CD4-positive, alpha-beta memory T cell (primary cell): ENCODE data around the gene MMP23B. TPM values are rescaled to one million over a fixed set of nuclear protein-coding genes. Genes with fewer than 3 reads are reported as not detected.

Source experiments
- CTCF ChIA-PET: fragments of 350-600 bp; sonication (Branson Sonifier 250); formaldehyde crosslinking; loops from one replicate; lab custom pipeline; 2021; ENCODE audit warnings: inconsistent platforms; ENCODE audit not compliant: partially characterized antibody; lab: Charles Lee
- POLR2A ChIA-PET: fragments of 350-600 bp; sonication (Branson Sonifier 250); formaldehyde crosslinking; loops from one replicate; lab custom pipeline; 2021; ENCODE audit not compliant: partially characterized antibody; lab: Charles Lee
- DNase-seq, 5 donors: peaks; one replicate each; pipeline versions ENCODE4 v3.0.0 to v3.0.0-alpha.2; 2020 to 2022; ENCODE audit warnings: mixed read lengths in 1 of 5
- H3K27ac ChIP-seq: one replicate; pipeline ENCODE4 v1.7.0; 2013; ENCODE audit warnings: low read depth, low read length
- H3K27me3 ChIP-seq: 2 replicates; pipeline ENCODE4 v1.7.0; 2013; ENCODE audit warnings: mild to moderate bottlenecking, low read length, moderate library complexity; ENCODE audit not compliant: insufficient read depth
- H3K36me3 ChIP-seq: 2 replicates; pipeline ENCODE4 v1.7.0; 2013; ENCODE audit warnings: mild to moderate bottlenecking, low read length, moderate library complexity; ENCODE audit not compliant: insufficient read depth
- H3K4me1 ChIP-seq: 2 replicates; pipeline ENCODE4 v1.7.0; 2013; ENCODE audit warnings: mild to moderate bottlenecking, low read length, moderate library complexity; ENCODE audit not compliant: insufficient read depth
- H3K4me3 ChIP-seq, 2 donors: one replicate each; pipeline ENCODE4 v1.7.0; 2013; ENCODE audit warnings: low read length in 2 of 2, mild to moderate bottlenecking in 1 of 2
- H3K9me3 ChIP-seq, 2 donors: one replicate each; pipeline ENCODE4 v1.7.0; 2013; ENCODE audit warnings: low read length in 2 of 2, control low read depth in 1 of 2; ENCODE audit not compliant: control insufficient read depth in 1 of 2
- H3K27ac Mint-ChIP-seq, 7 donors: one replicate each; pipeline ENCODE4 v1.8.0; 2020 to 2021; ENCODE audit warnings: mixed read lengths in 7 of 7, mild to moderate bottlenecking in 6 of 7, inconsistent platforms in 3 of 7, moderate library complexity in 3 of 7
- H3K27me3 Mint-ChIP-seq, 2 donors: one replicate each; pipeline ENCODE4 v1.8.0; 2020 to 2021; ENCODE audit warnings: mixed read lengths in 2 of 2
- H3K36me3 Mint-ChIP-seq, 2 donors: one replicate each; pipeline ENCODE4 v1.8.0; 2020 to 2021; ENCODE audit warnings: mixed read lengths in 2 of 2, inconsistent platforms in 1 of 2, mild to moderate bottlenecking in 1 of 2
- H3K4me1 Mint-ChIP-seq, 4 donors: one replicate each; pipeline ENCODE4 v1.8.0; 2020 to 2021; ENCODE audit warnings: mixed read lengths in 4 of 4, mild to moderate bottlenecking in 1 of 4
- H3K4me3 Mint-ChIP-seq, 8 donors: one replicate each; pipeline ENCODE4 v1.8.0; 2020 to 2021; ENCODE audit warnings: mixed read lengths in 8 of 8, mild to moderate bottlenecking in 7 of 8, moderate library complexity in 6 of 8, inconsistent platforms in 3 of 8
- H3K9me3 Mint-ChIP-seq, 8 donors: one replicate each; pipeline ENCODE4 v1.8.0; 2020 to 2021; ENCODE audit warnings: mixed read lengths in 8 of 8, mild to moderate bottlenecking in 5 of 8, inconsistent platforms in 3 of 8, moderate library complexity in 1 of 8
- intact Hi-C: fragments of 100-400 bp; cut with micrococcal nuclease; formaldehyde crosslinking; loops from one replicate; pipeline ENCODE4 v1.15.1; 2023
- polyA plus RNA-seq, 2 donors: library from polyadenylated mRNA; unstranded; fragments of 300-500 nt; fragmentation: Illumina TruSeq; gene quantifications; one replicate each; pipeline ENCODE4 v1.2.3, GENCODE V29; 2021
- total RNA-seq, 2 experiments: library from RNA; stranded (reverse); gene quantifications; one replicate each; pipeline ENCODE4 v1.2.3, GENCODE V29; 2021

MMP23B gene
- total and polyA plus RNA-seq, 4 experiments from 2014 or later, result 0.53 to 3.7 (median 3.5) TPM; not detected in 1

- no peaks in the 10 kb centered on the region for H3K36me3 ChIP-seq
- H3K9me3 Mint-ChIP-seq, result no peaks in the 10 kb centered on the region
- H3K27ac Mint-ChIP-seq, result no peak overlapping the region
- H3K27me3 ChIP-seq, result no peaks in the 10 kb centered on the region
- peaks cover 2 to 21% (median 7%) of the 10 kb centered on the region in 4 donors for H3K4me1 Mint-ChIP-seq
- H3K27me3 Mint-ChIP-seq, result no peaks in the 10 kb centered on the region
- DNase-seq, result peak in 1 of 5 donors; percentile 29
- H3K9me3 ChIP-seq, result no peaks in the 10 kb centered on the region
- peaks cover 0 to 1% of the 10 kb centered on the region in 2 donors for H3K36me3 Mint-ChIP-seq
- H3K4me3 Mint-ChIP-seq, result peak overlapping the region in 1 of 8 donors; percentile 68
- intact Hi-C loops, result no loop called here
- peaks cover 12% of the 10 kb centered on the region for H3K4me1 ChIP-seq
- POLR2A ChIA-PET, result interaction anchor here (0.6 to 1.6 kb wide), 2 partner anchors 9 to 63 kb away, joined by 3 to 12 read pairs; no protein-coding TSS in a partner anchor
- H3K4me3 ChIP-seq, result no peak overlapping the region
- no peak overlapping the region for H3K27ac ChIP-seq
- CTCF ChIA-PET, result interaction anchor here (1.3 to 1.6 kb wide), 2 partner anchors 8 to 10 kb away, joined by 4 to 5 read pairs; no protein-coding TSS in a partner anchor
Measured at GRCh38 chr1:1620433-1621139, 11.4 kb upstream of the MMP23B start.

GRCh38 chr1:1621173-1622009 lies 10.6 kb upstream of the MMP23B start:
- Histone ChIP-seq H3K27me3 (no peaks in the 10 kb centered on the region), H3K9me3 (no peaks in the 10 kb centered on the region), H3K27ac (no peak overlapping the region), H3K4me3 (no peak overlapping the region), H3K36me3 (no peaks in the 10 kb centered on the region), H3K4me1 (peaks cover 10% of the 10 kb centered on the region)
- H3K27me3 Mint-ChIP-seq, result no peaks in the 10 kb centered on the region
- peak in 1 of 5 donors; percentile 25 for DNase-seq
- ChIA-PET POLR2A (interaction anchor here (1.6 kb wide), 1 partner anchor 8 kb away, joined by 12 read pairs; no protein-coding TSS in a partner anchor), CTCF (interaction anchor here (1.3 to 1.6 kb wide), 2 partner anchors 8 to 9 kb away, joined by 4 to 5 read pairs; no protein-coding TSS in a partner anchor)
- peak overlapping the region in 1 of 7 donors; percentile 29 for H3K27ac Mint-ChIP-seq
- peaks cover 0 to 1% of the 10 kb centered on the region in 2 donors for H3K36me3 Mint-ChIP-seq
- H3K9me3 Mint-ChIP-seq, result no peaks in the 10 kb centered on the region
- intact Hi-C loops, result no loop called here
- H3K4me1 Mint-ChIP-seq, result peaks cover 2 to 24% (median 7%) of the 10 kb centered on the region in 4 donors
- H3K4me3 Mint-ChIP-seq, result no peak overlapping the region

- peak in 1 of 5 donors; percentile 27 for DNase-seq
- Histone ChIP-seq H3K36me3 (no peaks in the 10 kb centered on the region), H3K27me3 (no peaks in the 10 kb centered on the region), H3K27ac (no peak overlapping the region), H3K9me3 (no peaks in the 10 kb centered on the region), H3K4me1 (peaks cover 2% of the 10 kb centered on the region), H3K4me3 (no peak overlapping the region)
- peaks cover 2 to 16% (median 4%) of the 10 kb centered on the region in 4 donors for H3K4me1 Mint-ChIP-seq
- intact Hi-C loops, result no loop called here
- CTCF ChIA-PET, result interaction anchor here (0.6 to 1.6 kb wide), 2 partner anchors 8 to 15 kb away, joined by 3 to 5 read pairs; no protein-coding TSS in a partner anchor
- peak overlapping the region in 3 of 7 donors; percentile 15 to 54 (median 29) for H3K27ac Mint-ChIP-seq
- no peaks in the 10 kb centered on the region for H3K9me3 Mint-ChIP-seq
- H3K4me3 Mint-ChIP-seq, result no peak overlapping the region
- no peaks in the 10 kb centered on the region for H3K36me3 Mint-ChIP-seq
- no peaks in the 10 kb centered on the region for H3K27me3 Mint-ChIP-seq
- POLR2A ChIA-PET, result interaction anchor here (0.8 kb wide), 1 partner anchor 9 kb away, joined by 3 read pairs; no protein-coding TSS in a partner anchor
Measured at GRCh38 chr1:1622010-1622787, 9.8 kb upstream of the MMP23B start.

- ChIA-PET CTCF (interaction anchor here (0.6 kb wide), 1 partner anchor 16 kb away, joined by 3 read pairs; no protein-coding TSS in a partner anchor), POLR2A (interaction anchor here (0.8 kb wide), 1 partner anchor 8 kb away, joined by 3 read pairs; no protein-coding TSS in a partner anchor)
- H3K27ac Mint-ChIP-seq, result peak overlapping the region in 2 of 7 donors; percentile 15 to 46
- H3K4me3 Mint-ChIP-seq, result peak overlapping the region in 1 of 8 donors; percentile 20
- H3K4me1 Mint-ChIP-seq, result peaks cover 0 to 12% (median 2%) of the 10 kb centered on the region in 4 donors
- Histone ChIP-seq H3K9me3 (no peaks in the 10 kb centered on the region), H3K27ac (no peak overlapping the region), H3K4me3 (no peak overlapping the region), H3K36me3 (no peaks in the 10 kb centered on the region), H3K4me1 (no peaks in the 10 kb centered on the region), H3K27me3 (no peaks in the 10 kb centered on the region)
- H3K9me3 Mint-ChIP-seq, result no peaks in the 10 kb centered on the region
- intact Hi-C loops, result no loop called here
- DNase-seq, result peak in 1 of 5 donors; percentile 21
- H3K36me3 Mint-ChIP-seq, result no peaks in the 10 kb centered on the region
- no peaks in the 10 kb centered on the region for H3K27me3 Mint-ChIP-seq
Measured at GRCh38 chr1:1622788-1623094, 9.2 kb upstream of the MMP23B start.

GRCh38 chr1:1623181-1623630 lies 8.8 kb upstream of the MMP23B start:
- Histone ChIP-seq H3K4me3 (no peak overlapping the region), H3K9me3 (no peaks in the 10 kb centered on the region), H3K27ac (no peak overlapping the region), H3K27me3 (no peaks in the 10 kb centered on the region), H3K4me1 (no peaks in the 10 kb centered on the region), H3K36me3 (no peaks in the 10 kb centered on the region)
- Mint-ChIP-seq H3K36me3 (no peaks in the 10 kb centered on the region), H3K4me1 (peaks cover 0 to 15% (median 2%) of the 10 kb centered on the region in 4 donors), H3K9me3 (no peaks in the 10 kb centered on the region), H3K4me3 (no peak overlapping the region), H3K27ac (no peak overlapping the region), H3K27me3 (no peaks in the 10 kb centered on the region)
- intact Hi-C loops, result no loop called here
- ChIA-PET CTCF (interaction anchor here (0.6 kb wide), 1 partner anchor 16 kb away, joined by 3 read pairs; no protein-coding TSS in a partner anchor), POLR2A (interaction anchor here (0.8 kb wide), 1 partner anchor 8 kb away, joined by 3 read pairs; no protein-coding TSS in a partner anchor)
- DNase-seq, result no peak

- Histone ChIP-seq H3K36me3 (no peaks in the 10 kb centered on the region), H3K4me1 (peaks cover 5% of the 10 kb centered on the region), H3K4me3 (no peak overlapping the region), H3K9me3 (no peaks in the 10 kb centered on the region), H3K27ac (no peak overlapping the region), H3K27me3 (no peaks in the 10 kb centered on the region)
- intact Hi-C loops, result no loop called here
- ChIA-PET POLR2A (interaction anchor here (0.6 kb wide), 1 partner anchor 682 kb away, joined by 3 read pairs; no protein-coding TSS in a partner anchor), CTCF (no interaction called here)
- no peak overlapping the region for H3K4me3 Mint-ChIP-seq
- H3K27ac Mint-ChIP-seq, result no peak overlapping the region
- DNase-seq, result no peak
- H3K36me3 Mint-ChIP-seq, result no peaks in the 10 kb centered on the region
- H3K27me3 Mint-ChIP-seq, result no peaks in the 10 kb centered on the region
- H3K9me3 Mint-ChIP-seq, result no peaks in the 10 kb centered on the region
- H3K4me1 Mint-ChIP-seq, result peaks cover 0 to 15% (median 2%) of the 10 kb centered on the region in 4 donors
Measured at GRCh38 chr1:1623631-1624442, 8.1 kb upstream of the MMP23B start.
